ENCODE results near the gene ADSS1.

DNA sequence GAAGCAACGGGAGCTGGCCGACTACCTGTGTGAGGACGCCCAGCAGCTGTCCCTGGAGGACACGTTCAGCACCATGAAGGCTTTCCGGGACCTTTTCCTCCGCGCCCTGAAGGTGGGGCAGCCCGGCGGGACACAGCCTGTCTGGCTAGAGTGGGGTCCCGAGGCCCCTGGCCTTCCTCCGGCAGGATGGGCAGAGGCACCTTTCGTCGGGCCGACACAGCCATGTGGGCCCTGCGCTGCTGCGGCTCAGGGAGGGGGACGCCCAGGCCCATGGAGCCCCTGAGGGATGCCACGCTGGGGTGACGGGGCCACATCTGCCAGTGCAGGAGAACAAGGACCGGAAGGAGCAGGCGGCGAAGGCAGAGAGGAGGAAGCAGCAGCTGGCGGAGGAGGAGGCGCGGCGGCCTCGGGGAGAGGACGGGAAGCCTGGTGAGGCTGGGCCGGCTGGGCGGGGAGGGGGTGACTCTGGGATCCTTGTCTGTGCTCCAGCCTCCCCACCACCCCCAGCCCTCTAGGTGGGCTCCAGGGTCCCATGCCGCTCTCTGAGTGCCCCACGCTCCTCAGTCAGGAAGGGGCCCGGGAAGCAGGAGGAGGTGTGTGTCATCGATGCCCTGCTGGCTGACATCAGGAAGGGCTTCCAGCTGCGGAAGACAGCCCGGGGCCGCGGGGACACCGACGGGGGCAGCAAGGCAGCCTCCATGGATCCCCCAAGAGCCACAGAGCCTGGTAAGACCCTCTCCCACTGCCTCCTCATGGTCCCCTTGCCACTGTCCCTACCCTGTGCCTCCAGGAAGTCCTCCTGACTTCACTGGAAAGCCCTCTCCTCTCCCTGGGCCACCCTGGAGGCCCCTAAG is 10.9 kb upstream of the ADSS1 start:
- TF ChIP-seq, protein P1, sequence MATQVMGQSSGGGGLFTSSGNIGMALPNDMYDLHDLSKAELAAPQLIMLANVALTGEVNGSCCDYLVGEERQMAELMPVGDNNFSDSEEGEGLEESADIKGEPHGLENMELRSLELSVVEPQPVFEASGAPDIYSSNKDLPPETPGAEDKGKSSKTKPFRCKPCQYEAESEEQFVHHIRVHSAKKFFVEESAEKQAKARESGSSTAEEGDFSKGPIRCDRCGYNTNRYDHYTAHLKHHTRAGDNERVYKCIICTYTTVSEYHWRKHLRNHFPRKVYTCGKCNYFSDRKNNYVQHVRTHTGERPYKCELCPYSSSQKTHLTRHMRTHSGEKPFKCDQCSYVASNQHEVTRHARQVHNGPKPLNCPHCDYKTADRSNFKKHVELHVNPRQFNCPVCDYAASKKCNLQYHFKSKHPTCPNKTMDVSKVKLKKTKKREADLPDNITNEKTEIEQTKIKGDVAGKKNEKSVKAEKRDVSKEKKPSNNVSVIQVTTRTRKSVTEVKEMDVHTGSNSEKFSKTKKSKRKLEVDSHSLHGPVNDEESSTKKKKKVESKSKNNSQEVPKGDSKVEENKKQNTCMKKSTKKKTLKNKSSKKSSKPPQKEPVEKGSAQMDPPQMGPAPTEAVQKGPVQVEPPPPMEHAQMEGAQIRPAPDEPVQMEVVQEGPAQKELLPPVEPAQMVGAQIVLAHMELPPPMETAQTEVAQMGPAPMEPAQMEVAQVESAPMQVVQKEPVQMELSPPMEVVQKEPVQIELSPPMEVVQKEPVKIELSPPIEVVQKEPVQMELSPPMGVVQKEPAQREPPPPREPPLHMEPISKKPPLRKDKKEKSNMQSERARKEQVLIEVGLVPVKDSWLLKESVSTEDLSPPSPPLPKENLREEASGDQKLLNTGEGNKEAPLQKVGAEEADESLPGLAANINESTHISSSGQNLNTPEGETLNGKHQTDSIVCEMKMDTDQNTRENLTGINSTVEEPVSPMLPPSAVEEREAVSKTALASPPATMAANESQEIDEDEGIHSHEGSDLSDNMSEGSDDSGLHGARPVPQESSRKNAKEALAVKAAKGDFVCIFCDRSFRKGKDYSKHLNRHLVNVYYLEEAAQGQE (IDR thresholded peaks at IDR 0.05; ENCODE audit: low read depth): no peak
- TF ChIP-seq TAF1 (IDR thresholded peaks at IDR 0.05; ENCODE audit: low read depth) (no peak), EP300 (IDR thresholded peaks at IDR 0.05; ENCODE audit: borderline replicate concordance) (no peak), ZBTB7A (IDR thresholded peaks at IDR 0.05; ENCODE audit: low read depth) (no peak), FOXM1 (IDR thresholded peaks at IDR 0.05; ENCODE audit: borderline replicate concordance, low read depth) (no peak), CREB1 (IDR thresholded peaks at IDR 0.05; ENCODE audit: low read depth) (no peak), YY1 (IDR thresholded peaks at IDR 0.05; ENCODE audit: low read depth) (no peak), TCF12 (IDR thresholded peaks at IDR 0.05; ENCODE audit: low read depth) (no peak), RAD21 (IDR thresholded peaks at IDR 0.05; ENCODE audit: low read depth) (no peak), NFIC (IDR thresholded peaks at IDR 0.05) (no peak), USF1 (IDR thresholded peaks at IDR 0.05) (no peak), EGR1 (IDR thresholded peaks at IDR 0.05) (no peak)
- TF ChIP-seq, protein P2, sequence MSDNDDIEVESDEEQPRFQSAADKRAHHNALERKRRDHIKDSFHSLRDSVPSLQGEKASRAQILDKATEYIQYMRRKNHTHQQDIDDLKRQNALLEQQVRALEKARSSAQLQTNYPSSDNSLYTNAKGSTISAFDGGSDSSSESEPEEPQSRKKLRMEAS (IDR thresholded peaks at IDR 0.05): no peak
